HCT116 (cell line): ENCODE results near the gene RANGAP1.

ENCODE experiments used
- CEBPB ChIP-seq: IDR thresholded peaks from 2 replicates; pipeline ENCODE4 v1.6.1; 2012; ENCODE audit warnings: low read depth
- CTCF ChIP-seq, 3 experiments: fragments of 200-600 bp in 1 of 3; sonication (generic) in 1 of 3; IDR thresholded peaks in 2 of 3; conservative IDR thresholded peaks in 1 of 3; 2 replicates each; pipeline ENCODE4 v1.5.1; 2012 to 2017; ENCODE audit warnings: low read depth in 2 of 3, low read length in 2 of 3, antibody characterized with exemption in 1 of 3, borderline replicate concordance in 1 of 3, control low read depth in 1 of 3, mild to moderate bottlenecking in 1 of 3, mixed read lengths in 1 of 3, mixed run types in 1 of 3, moderate library complexity in 1 of 3; ENCODE audit not compliant: insufficient read depth in 1 of 3
- ELF1 ChIP-seq: IDR thresholded peaks from 2 replicates; pipeline ENCODE4 v1.6.1; 2012; ENCODE audit warnings: low read depth, borderline replicate concordance
- JUND ChIP-seq: IDR thresholded peaks from 2 replicates; pipeline ENCODE4 v1.6.1; 2012
- SIN3A ChIP-seq: IDR thresholded peaks from 2 replicates; pipeline ENCODE4 v1.6.1; 2012; ENCODE audit warnings: low read depth

- TF ChIP-seq JUND (no peak), SIN3A (no peak), CEBPB (no peak), ELF1 (no peak), CTCF (IDR thresholded peaks at IDR 0.05 in 2 of 3, conservative IDR thresholded peaks at IDR 0.05 in 1 of 3; ENCODE audit: borderline replicate concordance in 1 of 3, insufficient read depth in 1 of 3, low read depth in 2 of 3, low read length in 2 of 3) (peak in 2 of 3 experiments; percentile 29 to 43; a peak in 3 of 6 replicates)
These were observed 40.0 kb downstream of the RANGAP1 start for GRCh38 chr22:41245917-41246499.
